ENCODE measurements around the gene CST9. TPM values are rescaled to one million over a fixed set of nuclear protein-coding genes. Genes with fewer than 3 reads are reported as not detected.

Gene CST9
- total RNA-seq, 4 donors from 2014 or later: 0.44 TPM; not detected in 3

DNA sequence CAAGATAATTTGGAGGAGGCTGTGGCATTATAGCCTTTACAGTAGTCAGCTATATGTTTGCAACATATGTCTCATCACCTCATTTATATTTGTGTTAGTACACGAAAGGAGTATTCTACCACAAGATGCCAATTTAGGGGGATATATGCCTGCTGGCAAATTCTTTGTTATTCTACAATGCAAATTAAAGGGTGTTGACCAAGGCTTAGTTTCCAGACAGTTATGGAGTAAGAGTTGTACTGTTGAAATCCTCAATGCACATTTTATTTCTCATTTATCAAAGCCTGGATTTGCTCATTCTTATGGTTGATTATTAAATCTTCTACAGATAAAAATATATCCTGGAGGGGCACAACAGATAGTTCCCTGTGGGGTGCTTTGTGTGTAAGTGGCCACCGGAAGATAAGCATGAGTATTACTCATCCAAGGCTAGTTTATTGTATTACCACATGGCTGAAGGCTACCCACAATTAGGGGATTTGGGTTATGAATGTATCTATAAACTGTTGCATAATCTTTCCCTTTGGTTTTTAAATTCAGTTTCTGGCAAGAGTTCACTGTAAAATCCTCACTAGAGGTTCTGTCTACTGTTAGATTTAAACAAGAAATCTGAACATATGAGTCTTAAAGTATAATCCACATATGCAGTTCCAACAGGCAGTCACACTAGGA, 9.0 kb downstream of the CST9 start:
- Histone ChIP-seq H3K9me3 (no peaks in the 10 kb centered on the region), H3K36me3 (no peaks in the 10 kb centered on the region), H3K27me3 (no peaks in the 10 kb centered on the region), H3K27ac (no peak overlapping the region), H3K4me3 (no peak overlapping the region), H3K4me1 (no peaks in the 10 kb centered on the region)
- DNase-seq (ENCODE audit: low spot score in 2 of 2): no peak
- WGBS, 2 donors: 55 to 58% methylated on average over 2 of the region's 2 CpGs
- TF ChIP-seq EP300 (IDR thresholded peaks at IDR 0.05) (no peak), POLR2A (IDR thresholded peaks at IDR 0.05) (no peak)
- TF ChIP-seq, protein P1, sequence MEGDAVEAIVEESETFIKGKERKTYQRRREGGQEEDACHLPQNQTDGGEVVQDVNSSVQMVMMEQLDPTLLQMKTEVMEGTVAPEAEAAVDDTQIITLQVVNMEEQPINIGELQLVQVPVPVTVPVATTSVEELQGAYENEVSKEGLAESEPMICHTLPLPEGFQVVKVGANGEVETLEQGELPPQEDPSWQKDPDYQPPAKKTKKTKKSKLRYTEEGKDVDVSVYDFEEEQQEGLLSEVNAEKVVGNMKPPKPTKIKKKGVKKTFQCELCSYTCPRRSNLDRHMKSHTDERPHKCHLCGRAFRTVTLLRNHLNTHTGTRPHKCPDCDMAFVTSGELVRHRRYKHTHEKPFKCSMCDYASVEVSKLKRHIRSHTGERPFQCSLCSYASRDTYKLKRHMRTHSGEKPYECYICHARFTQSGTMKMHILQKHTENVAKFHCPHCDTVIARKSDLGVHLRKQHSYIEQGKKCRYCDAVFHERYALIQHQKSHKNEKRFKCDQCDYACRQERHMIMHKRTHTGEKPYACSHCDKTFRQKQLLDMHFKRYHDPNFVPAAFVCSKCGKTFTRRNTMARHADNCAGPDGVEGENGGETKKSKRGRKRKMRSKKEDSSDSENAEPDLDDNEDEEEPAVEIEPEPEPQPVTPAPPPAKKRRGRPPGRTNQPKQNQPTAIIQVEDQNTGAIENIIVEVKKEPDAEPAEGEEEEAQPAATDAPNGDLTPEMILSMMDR (IDR thresholded peaks at IDR 0.05): no peak

- no peaks in the 10 kb centered on the region for H3K27me3 ChIP-seq
- no peaks in the 10 kb centered on the region for H3K36me3 ChIP-seq
- no peaks in the 10 kb centered on the region for H3K4me1 ChIP-seq
- no peak overlapping the region for H3K4me3 ChIP-seq
- H3K9me3 ChIP-seq: no peaks in the 10 kb centered on the region
- TF ChIP-seq, protein P1 (IDR thresholded peaks at IDR 0.05): no peak
- no peak for TF ChIP-seq EP300 (IDR thresholded peaks at IDR 0.05)
- TF ChIP-seq POLR2A (IDR thresholded peaks at IDR 0.05): no peak
- DNase-seq (ENCODE audit: low spot score in 2 of 2): no peak
- 56 to 63% methylated on average over 1 of the region's 1 CpG for WGBS, 2 donors
- H3K27ac ChIP-seq: no peak overlapping the region
These were observed 9.8 kb downstream of the CST9 start for GRCh38 chr20:23595941-23596340.

DNA sequence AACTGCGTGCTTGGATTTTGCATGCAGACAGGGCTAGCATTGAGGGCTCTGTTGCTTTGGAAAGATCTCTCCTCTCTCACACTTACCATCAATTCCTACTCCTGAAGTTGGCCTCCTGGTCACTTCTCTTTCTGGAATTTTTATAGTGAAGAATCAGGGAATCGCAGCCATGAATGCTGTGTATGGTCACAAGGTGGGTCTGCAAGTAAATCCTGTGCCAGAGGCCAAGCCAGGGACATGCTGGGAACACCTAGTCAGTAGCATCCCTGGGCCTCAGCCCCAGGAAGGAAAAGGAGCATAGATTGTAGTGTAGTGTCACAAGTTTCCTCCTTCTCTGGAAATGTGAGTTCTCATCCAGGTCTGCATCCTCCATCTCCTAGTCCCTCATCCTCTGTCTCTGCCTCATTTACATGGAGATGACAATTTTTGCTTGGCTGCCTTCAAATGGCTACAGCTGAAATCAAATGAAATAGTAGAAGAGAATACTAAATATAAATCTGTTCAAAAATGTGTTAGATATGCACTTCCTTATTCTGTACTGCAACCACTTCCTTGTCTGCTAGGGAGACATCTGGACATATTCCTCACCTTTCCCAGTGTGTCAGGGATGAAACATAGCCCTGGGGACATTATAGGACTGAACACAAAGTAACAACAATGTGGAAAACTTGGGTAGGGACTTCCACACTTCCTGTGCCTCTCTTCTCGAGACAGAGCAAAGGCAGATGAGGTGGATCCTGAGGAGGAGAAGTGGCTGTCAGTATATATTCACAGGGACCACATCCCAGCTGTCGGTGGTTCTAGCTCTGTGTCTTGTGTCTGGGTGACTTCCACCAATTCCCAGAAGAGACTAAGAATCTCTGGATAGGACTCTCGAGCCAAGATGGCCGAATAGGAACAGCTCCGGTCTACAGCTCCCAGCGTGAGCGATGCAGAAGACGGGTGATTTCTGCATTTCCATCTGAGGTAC, 17.0 kb downstream of the CST9 start:
- 73 to 86% methylated on average over 5 to 10 of the region's 10 CpGs for WGBS, 2 donors
- H3K36me3 ChIP-seq: no peaks in the 10 kb centered on the region
- H3K9me3 ChIP-seq: no peaks in the 10 kb centered on the region
- DNase-seq (ENCODE audit: low spot score in 2 of 2): no peak
- TF ChIP-seq EP300 (IDR thresholded peaks at IDR 0.05) (no peak), POLR2A (IDR thresholded peaks at IDR 0.05) (no peak)
- TF ChIP-seq, protein P1 (IDR thresholded peaks at IDR 0.05): no peak
- no peaks in the 10 kb centered on the region for H3K4me1 ChIP-seq
- H3K27me3 ChIP-seq: no peaks in the 10 kb centered on the region
- no peak overlapping the region for H3K4me3 ChIP-seq
- H3K27ac ChIP-seq: no peak overlapping the region

DNA sequence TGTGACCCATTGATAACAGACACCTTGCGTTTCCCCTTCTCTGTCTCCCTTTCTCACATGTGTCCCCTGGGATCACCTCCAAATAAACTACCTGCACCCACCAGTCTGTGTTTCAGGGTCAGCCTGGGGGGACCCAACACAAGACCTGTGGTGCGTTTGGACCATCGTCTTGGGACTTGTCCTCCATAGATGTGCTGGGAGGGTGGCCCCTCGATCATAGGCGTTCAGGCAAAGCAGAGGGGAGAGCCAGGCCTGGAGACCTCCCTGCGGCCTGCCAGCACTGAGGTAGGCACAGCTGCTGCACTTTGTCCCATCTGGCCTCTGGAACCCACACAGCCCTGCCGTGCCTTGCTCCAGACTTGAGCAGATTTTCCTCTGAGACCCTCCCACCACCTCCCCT, 18.1 kb downstream of the CST9 start:
- no peaks in the 10 kb centered on the region for H3K4me1 ChIP-seq
- no peak overlapping the region for H3K4me3 ChIP-seq
- DNase-seq (ENCODE audit: low spot score in 2 of 2): no peak
- WGBS, 2 donors: 71 to 76% methylated on average over 6 to 7 of the region's 7 CpGs
- H3K27me3 ChIP-seq: no peaks in the 10 kb centered on the region
- TF ChIP-seq EP300 (IDR thresholded peaks at IDR 0.05) (no peak), POLR2A (IDR thresholded peaks at IDR 0.05) (no peak)
- TF ChIP-seq, protein P1 (IDR thresholded peaks at IDR 0.05): no peak
- no peaks in the 10 kb centered on the region for H3K36me3 ChIP-seq
- no peaks in the 10 kb centered on the region for H3K9me3 ChIP-seq
- H3K27ac ChIP-seq: no peak overlapping the region
